ENCODE measurements around the gene ABCA1. TPM values are rescaled to one million over a fixed set of nuclear protein-coding genes. Genes with fewer than 3 reads are reported as not detected.

Gene ABCA1
- total RNA-seq, 2 experiments from 2014 or later: 0.93 to 1.6 TPM

GRCh38 chr9:104831681-104832080 lies 96.3 kb downstream of the ABCA1 start:
- no peak for DNase-seq
- H3K27ac Mint-ChIP-seq: no peak overlapping the region
- no peaks in the 10 kb centered on the region for H3K27me3 Mint-ChIP-seq
- ChIA-PET POLR2A (no interaction called here), CTCF (no interaction called here)
- peaks cover 14% of the 10 kb centered on the region for H3K4me1 Mint-ChIP-seq
- no peak overlapping the region for H3K4me3 Mint-ChIP-seq
- no peaks in the 10 kb centered on the region for H3K36me3 Mint-ChIP-seq (ENCODE audit: low read depth)
- H3K9me3 Mint-ChIP-seq: no peaks in the 10 kb centered on the region

DNA sequence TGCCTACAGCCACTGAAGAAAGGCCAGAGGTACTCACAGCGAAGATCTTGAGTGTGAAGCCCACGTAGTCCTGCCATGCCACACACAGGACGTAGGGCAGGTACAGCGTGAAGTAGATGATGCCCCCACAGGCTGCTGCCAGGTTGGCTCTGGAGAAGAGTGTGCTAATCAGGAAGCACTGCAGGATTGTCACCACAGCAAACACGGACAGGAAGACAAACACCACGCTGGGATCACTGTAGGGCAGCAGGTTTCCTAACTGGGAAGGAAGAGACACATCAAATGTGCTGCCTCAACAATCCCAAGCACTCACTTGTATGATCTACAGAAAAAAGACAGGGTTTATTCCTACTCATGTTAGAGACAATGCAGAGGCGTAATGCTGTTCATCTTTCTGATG lies 101.0 kb downstream of the ABCA1 start:
- H3K4me3 Mint-ChIP-seq: no peak overlapping the region
- H3K27ac Mint-ChIP-seq: no peak overlapping the region
- H3K27me3 Mint-ChIP-seq: no peaks in the 10 kb centered on the region
- DNase-seq: no peak
- no peaks in the 10 kb centered on the region for H3K9me3 Mint-ChIP-seq
- H3K4me1 Mint-ChIP-seq: peaks cover 6% of the 10 kb centered on the region
- ChIA-PET CTCF (interaction anchor here (0.9 kb wide), 1 partner anchor 13 kb away, joined by 3 read pairs; no protein-coding TSS in a partner anchor), POLR2A (no interaction called here)
- no peaks in the 10 kb centered on the region for H3K36me3 Mint-ChIP-seq (ENCODE audit: low read depth)

DNA sequence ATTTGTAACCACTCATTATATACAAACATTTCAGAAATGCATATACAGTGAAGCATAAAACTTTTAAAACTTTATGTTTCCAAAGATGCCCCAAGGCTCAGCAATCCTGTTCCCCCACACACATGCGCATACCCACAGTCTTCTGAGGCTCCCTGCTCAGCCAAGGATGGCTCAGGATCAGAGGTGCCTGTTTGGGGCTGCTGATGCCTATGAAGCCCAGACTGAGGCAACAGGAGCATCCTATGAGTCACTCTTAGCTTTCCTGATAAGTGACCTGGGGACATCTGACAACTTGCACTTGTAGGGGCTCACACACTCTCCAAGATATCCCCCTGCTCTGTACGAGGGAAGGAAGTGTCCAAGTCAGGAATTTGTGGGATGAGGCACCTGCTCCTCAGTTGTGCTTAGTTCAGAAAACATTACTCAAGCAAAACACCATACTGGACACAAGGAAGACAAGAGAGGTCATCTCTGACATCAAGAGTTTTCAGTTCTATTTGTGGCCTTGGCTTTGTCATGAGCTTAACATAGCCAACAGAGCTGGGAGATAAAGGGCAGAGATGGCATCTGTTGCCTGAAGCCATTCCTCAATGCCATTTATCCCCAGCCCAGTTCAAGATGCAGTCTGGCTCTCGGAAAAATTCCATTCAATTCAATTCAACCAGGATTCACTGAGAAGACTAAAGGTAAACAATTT lies 101.7 kb downstream of the ABCA1 start:
- no peaks in the 10 kb centered on the region for H3K27me3 Mint-ChIP-seq
- no peaks in the 10 kb centered on the region for H3K9me3 Mint-ChIP-seq
- CTCF ChIA-PET: interaction anchor here (0.9 kb wide), 1 partner anchor 14 kb away, joined by 3 read pairs; no protein-coding TSS in a partner anchor
- POLR2A ChIA-PET: no interaction called here
- H3K36me3 Mint-ChIP-seq (ENCODE audit: low read depth): no peaks in the 10 kb centered on the region
- no peak overlapping the region for H3K4me3 Mint-ChIP-seq
- no peak for DNase-seq
- H3K27ac Mint-ChIP-seq: no peak overlapping the region
- H3K4me1 Mint-ChIP-seq: peaks cover 5% of the 10 kb centered on the region

GRCh38 chr9:104820336-104820735 lies 107.6 kb downstream of the ABCA1 start:
- H3K4me1 Mint-ChIP-seq: no peaks in the 10 kb centered on the region
- H3K27ac Mint-ChIP-seq: no peak overlapping the region
- ChIA-PET CTCF (no interaction called here), POLR2A (no interaction called here)
- H3K9me3 Mint-ChIP-seq: no peaks in the 10 kb centered on the region
- no peak for DNase-seq
- H3K36me3 Mint-ChIP-seq (ENCODE audit: low read depth): no peaks in the 10 kb centered on the region
- H3K4me3 Mint-ChIP-seq: no peak overlapping the region
- H3K27me3 Mint-ChIP-seq: no peaks in the 10 kb centered on the region

DNA sequence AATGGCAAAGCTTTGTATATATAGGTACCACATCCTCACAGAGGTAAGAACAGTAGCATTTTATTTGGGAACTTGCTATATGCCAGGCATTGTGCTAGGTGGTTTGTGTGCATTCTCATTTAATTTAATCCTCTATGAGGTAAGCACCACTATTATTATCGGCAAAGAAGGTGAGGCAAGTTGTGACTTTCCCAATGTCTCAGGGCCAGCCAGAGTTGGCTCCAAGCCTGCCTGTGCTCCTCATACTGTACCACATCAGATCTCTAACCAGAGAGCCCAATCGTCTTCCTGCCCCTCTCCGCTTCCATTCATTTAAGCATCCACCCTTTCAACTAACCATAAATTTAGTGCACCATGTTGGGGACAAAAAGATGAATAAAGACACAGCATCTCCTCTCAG lies 108.9 kb downstream of the ABCA1 start:
- ChIA-PET CTCF (interaction anchor here (0.5 kb wide), 1 partner anchor 73 kb away, joined by 3 read pairs; no protein-coding TSS in a partner anchor), POLR2A (no interaction called here)
- Mint-ChIP-seq H3K36me3 (ENCODE audit: low read depth) (no peaks in the 10 kb centered on the region), H3K27me3 (no peaks in the 10 kb centered on the region), H3K9me3 (no peaks in the 10 kb centered on the region), H3K4me3 (no peak overlapping the region), H3K4me1 (no peaks in the 10 kb centered on the region), H3K27ac (no peak overlapping the region)
- no peak for DNase-seq

DNA sequence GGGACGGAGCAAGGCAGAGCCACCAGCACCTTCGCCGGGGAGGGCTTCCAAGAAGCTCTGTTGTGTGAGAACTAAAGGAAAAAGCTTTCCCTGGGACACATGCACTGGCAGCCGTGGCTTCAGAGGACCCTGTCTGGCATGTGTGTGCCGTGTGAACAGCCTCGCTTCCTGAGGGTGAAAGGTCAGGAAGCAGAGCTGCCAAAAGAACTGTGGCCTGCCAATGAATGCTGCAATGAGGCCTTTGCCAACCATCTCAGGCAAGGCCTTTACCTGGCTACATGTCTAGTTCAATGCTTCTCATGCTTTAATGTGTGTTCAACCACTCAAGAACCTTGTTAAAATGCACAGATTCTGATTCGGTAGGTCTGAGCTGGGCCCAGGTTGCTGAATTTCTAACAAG lies 110.5 kb downstream of the ABCA1 start:
- Mint-ChIP-seq H3K36me3 (ENCODE audit: low read depth) (no peaks in the 10 kb centered on the region), H3K4me3 (no peak overlapping the region), H3K4me1 (no peaks in the 10 kb centered on the region), H3K27me3 (no peaks in the 10 kb centered on the region), H3K9me3 (no peaks in the 10 kb centered on the region), H3K27ac (no peak overlapping the region)
- ChIA-PET CTCF (interaction anchor here (0.5 kb wide), 1 partner anchor 598 kb away, joined by 3 read pairs; no protein-coding TSS in a partner anchor), POLR2A (no interaction called here)
- no peak for DNase-seq

GRCh38 chr9:104815851-104816565 lies 111.9 kb downstream of the ABCA1 start:
- Mint-ChIP-seq H3K9me3 (no peaks in the 10 kb centered on the region), H3K4me3 (no peak overlapping the region), H3K27me3 (no peaks in the 10 kb centered on the region), H3K36me3 (ENCODE audit: low read depth) (no peaks in the 10 kb centered on the region), H3K27ac (no peak overlapping the region), H3K4me1 (no peaks in the 10 kb centered on the region)
- DNase-seq: no peak
- ChIA-PET POLR2A (no interaction called here), CTCF (no interaction called here)

DNA sequence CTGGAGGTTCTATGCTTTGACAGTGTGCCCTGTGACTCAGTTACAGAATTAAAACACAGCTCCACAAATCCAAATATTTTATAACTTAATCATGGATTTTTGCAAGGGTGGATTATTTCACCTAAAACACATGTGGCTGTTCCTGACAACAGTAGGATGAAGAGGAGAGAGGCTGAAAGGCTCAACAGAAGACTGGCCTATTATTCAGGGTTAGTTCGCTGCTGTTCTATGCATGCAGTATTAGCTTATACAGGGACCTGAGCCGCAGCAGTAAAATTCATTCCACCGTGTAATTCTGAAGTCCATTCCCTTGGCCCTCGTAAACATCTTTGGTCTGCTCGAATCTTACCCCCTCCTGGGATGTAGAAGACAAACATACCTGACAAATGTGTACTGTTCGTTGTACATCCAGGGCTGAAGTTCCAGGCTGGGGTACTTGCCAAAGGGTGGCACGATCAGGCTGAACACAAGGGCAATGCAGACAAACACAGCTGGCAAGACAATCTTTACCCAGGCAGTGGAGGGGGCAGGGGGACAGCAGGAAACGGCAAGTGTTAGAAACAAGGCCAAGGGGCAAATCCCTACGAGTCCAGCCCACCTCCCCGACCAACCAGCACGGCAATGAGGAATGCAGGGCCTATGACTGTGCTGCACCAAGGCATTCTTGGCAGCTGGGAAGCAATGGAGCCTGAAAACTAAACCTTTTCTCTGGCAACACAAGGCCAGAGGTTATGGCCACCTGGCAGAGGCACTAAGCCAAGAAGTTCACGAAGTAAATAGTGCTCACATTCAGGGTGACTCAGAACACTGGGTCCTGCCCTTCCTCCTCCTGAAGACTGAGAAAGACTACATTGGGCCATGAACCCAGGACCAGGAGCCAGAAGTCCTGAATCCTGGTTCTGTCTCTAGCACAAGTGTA lies 117.3 kb downstream of the ABCA1 start:
- DNase-seq: no peak
- Mint-ChIP-seq H3K27ac (no peak overlapping the region), H3K4me1 (no peaks in the 10 kb centered on the region), H3K4me3 (no peak overlapping the region), H3K36me3 (ENCODE audit: low read depth) (no peaks in the 10 kb centered on the region), H3K9me3 (no peaks in the 10 kb centered on the region), H3K27me3 (no peaks in the 10 kb centered on the region)
- ChIA-PET POLR2A (no interaction called here), CTCF (no interaction called here)

DNA sequence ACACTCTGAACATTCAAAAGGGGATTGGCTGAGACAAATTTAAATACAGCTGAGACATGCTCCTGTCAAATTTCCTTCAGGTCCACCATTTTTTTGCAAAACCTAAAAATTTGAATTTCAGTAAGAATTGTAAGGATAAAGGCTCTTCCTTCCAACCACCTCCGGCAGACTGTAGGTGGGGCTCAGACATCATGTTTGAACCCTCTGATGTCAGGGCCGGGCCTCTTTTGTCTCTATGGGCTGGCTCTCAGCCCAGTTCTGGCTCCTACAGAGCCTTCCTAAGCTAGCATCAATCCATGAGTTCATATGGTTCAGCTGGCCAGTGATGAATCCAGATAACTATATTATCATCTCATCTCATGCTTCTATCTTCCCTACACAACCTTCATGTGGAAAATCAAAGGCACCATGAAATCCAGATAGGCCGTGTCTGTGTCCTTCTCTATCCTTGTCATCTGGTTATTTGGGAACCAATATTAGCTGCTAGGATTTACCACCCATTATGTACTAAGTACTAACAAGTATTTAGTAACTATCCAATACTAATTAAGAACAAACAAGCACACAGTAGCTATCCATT lies 119.8 kb downstream of the ABCA1 start:
- CTCF ChIA-PET: interaction anchor here (0.6 kb wide), 1 partner anchor 85 kb away, joined by 5 read pairs; no protein-coding TSS in a partner anchor
- POLR2A ChIA-PET: no interaction called here
- Mint-ChIP-seq H3K9me3 (no peaks in the 10 kb centered on the region), H3K36me3 (ENCODE audit: low read depth) (no peaks in the 10 kb centered on the region), H3K4me3 (no peak overlapping the region), H3K27ac (no peak overlapping the region), H3K4me1 (no peaks in the 10 kb centered on the region), H3K27me3 (no peaks in the 10 kb centered on the region)
- DNase-seq: no peak

DNA sequence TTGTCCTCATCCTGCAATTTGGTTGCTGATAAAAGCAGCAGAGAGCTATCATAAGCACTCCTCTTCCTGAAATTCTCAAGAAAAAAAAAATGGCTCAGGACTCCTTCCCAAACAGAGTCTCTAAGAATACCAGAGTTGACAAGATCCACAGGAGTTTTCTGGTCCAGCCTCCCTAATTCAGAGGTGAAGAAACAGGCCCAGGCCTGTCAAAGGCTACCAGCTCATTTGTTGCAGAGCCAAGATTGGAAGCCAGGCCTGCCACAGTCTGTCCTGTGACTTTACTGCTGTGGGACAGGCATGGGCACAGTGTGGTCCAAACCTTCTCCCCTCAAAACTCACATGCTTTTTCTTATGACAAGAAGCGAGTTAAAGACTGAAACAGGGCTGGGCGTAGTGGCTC lies 122.5 kb downstream of the ABCA1 start:
- DNase-seq: no peak
- CTCF ChIA-PET: interaction anchor here (0.6 kb wide), 1 partner anchor 49 kb away, joined by 3 read pairs; no protein-coding TSS in a partner anchor

GRCh38 chr9:104802906-104803305 lies 125.0 kb downstream of the ABCA1 start:
- no peaks in the 10 kb centered on the region for H3K27me3 Mint-ChIP-seq
- H3K4me3 Mint-ChIP-seq: no peak overlapping the region
- no peaks in the 10 kb centered on the region for H3K36me3 Mint-ChIP-seq (ENCODE audit: low read depth)
- H3K9me3 Mint-ChIP-seq: no peaks in the 10 kb centered on the region
- no peaks in the 10 kb centered on the region for H3K4me1 Mint-ChIP-seq
- DNase-seq: no peak
- ChIA-PET CTCF (no interaction called here), POLR2A (no interaction called here)
- H3K27ac Mint-ChIP-seq: no peak overlapping the region

More for the DNA sequence above, 122.5 kb downstream of the ABCA1 start:
- Mint-ChIP-seq H3K4me1 (no peaks in the 10 kb centered on the region), H3K4me3 (no peak overlapping the region), H3K9me3 (no peaks in the 10 kb centered on the region), H3K27me3 (no peaks in the 10 kb centered on the region), H3K27ac (no peak overlapping the region), H3K36me3 (ENCODE audit: low read depth) (no peaks in the 10 kb centered on the region)
- POLR2A ChIA-PET: no interaction called here

DNA sequence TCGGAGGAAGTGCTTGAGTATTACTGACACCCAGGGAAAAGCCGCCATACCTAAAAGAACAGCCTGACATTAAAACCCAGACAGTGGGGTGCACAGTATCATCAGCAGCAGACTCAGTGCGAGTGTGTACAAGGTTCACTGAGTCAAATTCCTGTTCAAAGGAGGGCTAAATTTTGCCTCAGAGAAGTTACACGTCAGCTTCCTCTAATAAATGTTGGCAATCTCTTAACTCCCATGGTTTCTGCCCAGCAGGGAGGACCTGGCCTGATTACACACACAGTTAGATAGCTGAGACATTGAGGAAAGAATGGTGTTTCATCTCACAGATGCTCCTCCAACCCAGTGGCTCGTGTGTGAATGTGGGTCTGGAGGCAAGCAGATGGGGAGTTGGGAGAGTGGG lies 125.8 kb downstream of the ABCA1 start:
- no peaks in the 10 kb centered on the region for H3K4me1 Mint-ChIP-seq
- H3K27me3 Mint-ChIP-seq: no peaks in the 10 kb centered on the region
- no peak overlapping the region for H3K4me3 Mint-ChIP-seq
- ChIA-PET CTCF (no interaction called here), POLR2A (no interaction called here)
- no peak for DNase-seq
- no peak overlapping the region for H3K27ac Mint-ChIP-seq
- H3K9me3 Mint-ChIP-seq: no peaks in the 10 kb centered on the region
- H3K36me3 Mint-ChIP-seq (ENCODE audit: low read depth): no peaks in the 10 kb centered on the region
